Activated CD8-positive, alpha-beta memory T cell treated with anti-CD3 and anti-CD28 coated beads for 1 hour (primary cell): ENCODE measurements around the gene MARCHF9.

Experiments used
- DNase-seq, 2 donors: peaks; one replicate each; pipeline ENCODE4 v3.0.0-alpha.2; 2020; ENCODE audit warnings: low read depth in 1 of 2; ENCODE audit errors: extremely low read depth in 1 of 2

The MARCHF9 gene

GRCh38 chr12:57724003-57724935 lies 30.6 kb upstream of the MARCHF9 start:
- DNase-seq: no peak

GRCh38 chr12:57724936-57725740 lies 29.8 kb upstream of the MARCHF9 start:
- DNase-seq: no peak

DNA sequence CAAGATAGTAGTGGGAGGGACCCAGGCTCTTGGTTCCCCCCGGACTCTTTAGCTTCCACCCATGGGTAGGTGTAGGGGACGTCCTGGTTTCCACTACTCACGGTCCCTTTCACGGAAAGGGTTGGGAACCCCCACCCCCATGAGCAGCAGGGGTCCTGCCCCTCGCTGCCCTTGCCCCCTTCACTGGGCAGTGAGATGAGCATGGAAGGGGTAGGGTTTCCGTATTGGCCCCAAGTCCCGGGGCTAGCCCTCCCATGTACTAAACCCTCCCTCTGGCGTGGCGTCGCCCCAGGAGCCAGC lies 29.1 kb upstream of the MARCHF9 start:
- no peak for DNase-seq

GRCh38 chr12:57726151-57726883 lies 28.6 kb upstream of the MARCHF9 start:
- DNase-seq: no peak

DNA sequence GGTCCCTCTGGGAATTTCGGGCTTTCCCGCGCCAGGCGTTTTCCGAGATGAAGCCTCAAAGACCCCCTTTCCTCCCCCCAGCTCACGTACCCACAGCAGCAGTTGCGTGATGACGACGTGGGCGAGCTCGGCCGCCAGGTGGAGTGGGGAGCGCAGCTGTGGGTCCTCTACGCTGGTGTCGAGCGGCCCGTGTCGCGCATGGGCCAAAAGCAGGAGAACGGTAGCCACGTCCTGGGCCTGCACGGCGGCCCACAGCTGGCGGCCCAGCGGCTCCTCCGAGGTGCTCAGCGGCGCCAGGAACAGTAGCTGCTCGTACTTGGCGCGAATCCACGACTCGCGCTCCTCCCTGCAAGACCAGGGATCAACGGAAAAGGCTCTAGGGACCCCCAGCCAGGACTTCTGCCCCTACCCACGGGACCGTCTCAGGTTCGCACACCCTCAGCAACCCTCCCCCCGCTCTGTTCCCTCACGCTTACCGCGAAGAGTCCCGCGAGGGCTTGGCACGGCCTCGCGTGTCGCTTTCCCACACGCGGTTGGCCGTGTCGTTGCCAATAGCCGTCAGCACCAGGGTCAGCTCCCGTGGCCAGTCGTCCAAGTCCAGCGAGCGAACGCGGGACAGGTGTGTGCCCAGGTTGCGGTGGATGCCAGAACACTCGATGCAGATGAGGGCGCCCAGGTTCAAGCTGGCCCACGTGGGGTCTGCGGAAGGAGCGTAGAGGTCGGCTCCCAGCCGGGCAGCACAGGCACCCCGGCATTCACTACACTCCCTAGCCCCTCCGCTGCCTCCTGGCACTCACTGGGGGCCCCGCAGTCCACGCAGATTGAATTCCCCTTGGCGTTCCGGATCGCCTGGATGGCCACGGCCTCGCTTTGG lies 27.8 kb upstream of the MARCHF9 start:
- DNase-seq: no peak

GRCh38 chr12:57727758-57728395 lies 27.0 kb upstream of the MARCHF9 start:
- no peak for DNase-seq

DNA sequence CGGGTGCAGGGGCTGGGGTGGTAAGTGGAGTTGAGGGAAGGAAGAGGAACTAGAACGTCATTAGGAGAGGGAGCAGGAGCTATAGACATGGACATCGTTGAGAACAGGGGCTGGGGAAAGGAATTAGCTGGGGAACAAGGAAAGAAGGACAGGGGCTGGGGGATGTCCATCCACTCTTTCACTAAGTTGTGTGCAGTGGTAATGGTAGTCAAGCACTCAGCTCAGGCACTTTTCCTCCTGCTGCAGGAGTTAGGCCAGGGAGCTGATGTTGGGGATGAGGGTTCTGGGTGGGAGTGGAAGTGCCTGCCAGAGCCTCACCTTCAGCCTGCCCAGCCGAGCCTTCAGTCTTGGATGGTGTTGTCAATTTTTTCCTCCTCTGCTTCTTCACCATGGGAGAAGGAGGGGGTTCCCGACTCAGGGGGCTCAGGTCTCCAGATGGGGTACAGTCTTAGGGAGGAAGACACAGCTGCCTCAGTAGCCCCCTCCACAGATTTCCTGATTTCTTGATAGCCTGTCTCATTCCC lies 25.5 kb upstream of the MARCHF9 start:
- no peak for DNase-seq

DNA sequence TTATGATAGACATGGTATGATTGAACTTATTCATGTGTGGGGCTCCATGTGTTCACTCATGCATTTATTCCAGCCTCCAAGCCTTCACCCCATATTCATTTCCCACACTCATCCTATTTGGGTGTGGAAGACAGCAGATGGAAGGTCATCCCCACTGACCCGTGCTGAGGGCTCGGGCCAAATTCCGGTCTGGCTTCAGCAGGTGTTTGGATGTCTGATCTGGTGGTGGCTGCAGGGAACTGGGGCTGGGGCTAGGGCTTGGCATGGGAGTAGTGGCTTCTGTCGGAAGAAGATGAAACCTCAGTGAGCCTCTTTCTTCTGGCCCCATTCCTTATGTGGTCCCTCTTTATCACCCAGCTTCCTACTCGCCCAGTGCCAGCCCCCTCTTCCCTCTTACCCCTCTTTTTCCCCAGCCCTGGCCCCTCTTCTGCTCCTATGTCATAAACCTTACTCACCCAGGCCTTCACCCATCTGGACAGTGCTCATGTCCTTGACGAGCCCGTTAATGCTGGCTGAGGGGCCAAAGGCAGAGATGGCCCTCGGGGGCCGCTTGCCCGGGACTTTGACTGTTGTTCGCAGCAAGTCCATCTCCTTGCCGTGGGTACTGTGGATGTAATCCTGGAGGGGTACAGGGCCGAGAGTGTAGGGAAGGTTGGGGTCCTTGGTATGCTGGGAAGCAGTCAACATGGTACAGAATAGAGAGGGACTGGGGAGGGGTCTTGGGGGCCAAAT lies 24.4 kb upstream of the MARCHF9 start:
- no peak for DNase-seq

DNA sequence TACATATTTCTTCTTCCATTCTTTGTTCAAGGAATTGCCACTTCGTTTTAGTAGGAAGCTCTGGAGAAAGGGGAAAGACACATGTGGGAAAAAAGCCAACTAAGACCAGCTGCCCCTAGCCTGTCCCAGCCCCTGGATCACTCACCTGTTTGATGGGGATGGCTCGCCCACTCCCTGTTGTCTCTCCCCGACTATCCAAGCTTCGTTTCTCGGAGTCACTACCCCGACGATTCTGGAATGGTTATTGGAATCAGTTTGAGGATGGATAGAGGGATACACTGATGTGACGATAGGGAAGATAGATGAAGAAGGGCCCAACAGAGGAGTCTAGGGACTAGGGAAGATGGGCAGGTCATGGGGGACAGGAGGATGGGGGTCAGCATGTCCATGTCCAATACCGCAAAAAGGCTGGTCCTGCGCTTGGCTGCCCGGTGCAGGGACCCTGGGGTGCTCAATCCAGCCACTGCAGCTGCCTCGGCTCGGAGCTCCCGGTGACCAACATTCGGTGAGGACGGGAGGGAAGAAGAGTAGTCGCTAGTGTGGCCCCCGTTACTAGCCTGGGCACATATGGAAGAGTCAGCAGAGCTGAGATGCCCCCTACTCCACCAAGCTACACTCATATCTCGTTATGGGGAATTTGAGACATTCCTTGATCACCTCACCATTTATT lies 23.4 kb upstream of the MARCHF9 start:
- DNase-seq: no peak

GRCh38 chr12:57732270-57732669 lies 22.6 kb upstream of the MARCHF9 start:
- DNase-seq: no peak

GRCh38 chr12:57732726-57733593 lies 21.9 kb upstream of the MARCHF9 start:
- DNase-seq: no peak

DNA sequence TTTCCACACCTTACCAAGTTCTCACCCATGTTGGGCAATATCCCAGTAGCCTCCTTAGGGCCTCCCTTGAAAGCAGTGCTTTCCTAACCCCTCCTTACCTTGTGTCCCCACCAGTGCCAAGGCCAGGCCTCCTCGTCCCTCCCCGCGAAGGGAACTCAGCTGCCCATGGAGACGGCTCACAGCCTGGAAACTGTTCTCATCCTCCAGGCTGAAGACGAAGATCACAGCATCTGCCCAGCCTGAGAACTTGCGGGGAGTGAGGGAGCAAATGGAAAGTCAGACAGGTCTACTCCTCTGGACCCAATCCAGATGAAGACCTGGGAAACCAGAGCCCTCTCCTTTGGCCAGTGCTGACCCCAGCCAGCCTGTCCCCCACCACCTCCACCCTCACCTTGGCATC lies 21.0 kb upstream of the MARCHF9 start:
- no peak for DNase-seq

DNA sequence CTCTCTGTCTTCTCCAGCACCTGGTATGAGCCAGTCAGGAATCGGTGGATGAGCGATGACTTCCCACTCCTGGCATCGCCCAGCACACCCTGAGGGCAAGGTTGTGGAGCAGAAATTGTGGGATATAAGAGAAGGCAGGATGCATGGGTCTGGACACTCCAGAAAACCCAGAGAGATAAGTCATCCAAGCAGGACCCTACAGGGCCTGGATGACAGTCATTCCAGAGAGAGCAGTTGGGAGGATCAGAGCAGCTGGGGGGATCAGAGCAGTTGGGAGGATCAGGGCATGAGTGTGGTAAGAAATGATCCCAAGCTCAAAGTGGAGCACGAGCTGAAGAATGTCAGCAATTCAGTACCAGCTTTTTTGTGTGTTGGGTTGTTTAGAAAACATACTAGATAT lies 20.3 kb upstream of the MARCHF9 start:
- no peak for DNase-seq

DNA sequence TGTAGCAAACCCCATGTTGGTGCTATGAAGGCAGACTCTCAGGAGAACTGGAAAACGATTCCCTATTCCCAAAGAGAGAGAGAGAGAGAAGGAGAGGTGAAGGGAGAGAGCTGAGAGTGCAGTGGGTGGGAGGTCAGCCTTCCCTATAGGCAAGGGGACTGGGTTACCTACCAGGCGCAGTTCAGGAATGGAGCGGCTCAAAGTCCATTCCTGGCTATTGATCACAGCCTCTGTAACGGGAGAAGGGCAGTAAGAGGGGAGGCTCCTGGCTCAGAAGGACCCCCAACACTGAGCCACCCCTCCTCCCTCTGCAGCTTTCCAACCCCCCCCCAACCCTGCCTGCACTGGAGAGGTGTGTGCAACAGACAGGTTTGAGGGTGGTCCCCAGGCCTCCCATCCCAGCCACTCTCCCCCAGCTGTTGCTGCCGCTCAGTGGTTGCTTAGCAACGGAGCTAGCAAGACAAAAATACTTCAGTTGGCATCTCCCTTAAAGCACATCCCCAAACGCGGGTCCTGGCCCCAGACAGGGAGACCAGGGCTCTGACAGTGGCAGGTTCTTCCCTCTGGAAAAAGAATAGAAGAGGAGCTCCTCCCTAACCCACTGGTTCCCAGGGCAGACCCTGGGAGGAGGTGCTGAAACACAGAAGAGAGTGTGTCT lies 19.6 kb upstream of the MARCHF9 start:
- DNase-seq: no peak

GRCh38 chr12:57735952-57736740 lies 18.8 kb upstream of the MARCHF9 start:
- no peak for DNase-seq

GRCh38 chr12:57736741-57737466 lies 18.0 kb upstream of the MARCHF9 start:
- no peak for DNase-seq
